HG03469 (cell line): ENCODE results near the gene CELA2A.
"Not testable (repeated sequence)": the region's sequence is repeated elsewhere in the genome, so short reads cannot be mapped to it uniquely, and the experiment has no call there.

Source experiments
- ATAC-seq: cut with Tn5 transposase; IDR thresholded peaks from one replicate; pipeline ENCODE4 v1.9.1; 2021; ENCODE audit warnings: mild to moderate bottlenecking, moderate library complexity, moderate number of reproducible peaks; ENCODE audit not compliant: unreplicated experiment

The CELA2A gene

GRCh38 chr1:15466955-15467625, 10.6 kb downstream of the CELA2A start:
- not testable (repeated sequence) for ATAC-seq

- no peak for ATAC-seq
Observed at GRCh38 chr1:15468145-15468544, 11.6 kb downstream of the CELA2A start.

GRCh38 chr1:15469361-15469760, 12.8 kb downstream of the CELA2A start:
- ATAC-seq = no peak

GRCh38 chr1:15469821-15470448, 13.4 kb downstream of the CELA2A start:
- not testable (repeated sequence) for ATAC-seq

GRCh38 chr1:15471067-15471466, 14.5 kb downstream of the CELA2A start:
- not testable (repeated sequence) for ATAC-seq

- not testable (repeated sequence) for ATAC-seq
Observed at GRCh38 chr1:15471723-15472122, 15.2 kb downstream of the CELA2A start.

GRCh38 chr1:15472587-15472986, 16.1 kb downstream of the CELA2A start:
- no peak for ATAC-seq

GRCh38 chr1:15475752-15476314, 19.3 kb downstream of the CELA2A start, which contains the start of gene CELA2B:
Gene CELA2B (plus strand): TSS chr1:15476104. CDS start chr1:15476126, 22 bp downstream.
- ATAC-seq = no peak

GRCh38 chr1:15476927-15477326, 20.4 kb downstream of the CELA2A start:
- no peak for ATAC-seq

GRCh38 chr1:15477646-15478212, 21.2 kb downstream of the CELA2A start:
- no peak for ATAC-seq

- no peak for ATAC-seq
Observed at GRCh38 chr1:15479654-15480347, 23.3 kb downstream of the CELA2A start.

- ATAC-seq = not testable (repeated sequence)
Observed at GRCh38 chr1:15482455-15482854, 25.9 kb downstream of the CELA2A start.

GRCh38 chr1:15482983-15483543, 26.5 kb downstream of the CELA2A start:
- ATAC-seq = not testable (repeated sequence)

- no peak for ATAC-seq
Observed at GRCh38 chr1:15483971-15484370, 27.4 kb downstream of the CELA2A start.

- not testable (repeated sequence) for ATAC-seq
Observed at GRCh38 chr1:15484443-15484842, 27.9 kb downstream of the CELA2A start.

- ATAC-seq = no peak
Observed at GRCh38 chr1:15485636-15486035, 29.1 kb downstream of the CELA2A start.

- not testable (repeated sequence) for ATAC-seq
Observed at GRCh38 chr1:15486844-15487610, 30.5 kb downstream of the CELA2A start.

- no peak for ATAC-seq
Observed at GRCh38 chr1:15488371-15488770, 31.8 kb downstream of the CELA2A start.

GRCh38 chr1:15489052-15489736, 32.7 kb downstream of the CELA2A start:
- no peak for ATAC-seq
